H9 (cell line): ENCODE data around the gene SEMA3F. TPM values are rescaled to one million over a fixed set of nuclear protein-coding genes. Genes with fewer than 3 reads are reported as not detected.

ENCODE experiments used
- DNase-seq: peaks from one replicate; pipeline ENCODE4 v3.0.0-alpha.2; 2017
- H2AFZ ChIP-seq: one replicate; pipeline ENCODE4 v1.6.1; 2013; ENCODE audit warnings: mild to moderate bottlenecking, low read length, control low read depth, moderate library complexity
- H2AK5ac ChIP-seq: 2 replicates; pipeline ENCODE4 v1.6.1; 2013; ENCODE audit warnings: low read length, control low read depth, mixed read lengths; ENCODE audit not compliant: insufficient read length
- H2BK120ac ChIP-seq: one replicate; pipeline ENCODE4 v1.6.1; 2013; ENCODE audit warnings: low read depth, mild to moderate bottlenecking, low read length, control low read depth, inconsistent platforms; ENCODE audit not compliant: poor library complexity, severe bottlenecking
- H2BK12ac ChIP-seq: 2 replicates; pipeline ENCODE4 v1.6.1; 2013; ENCODE audit warnings: low read length, control low read depth, mixed read lengths, low read depth; ENCODE audit not compliant: insufficient read length
- H2BK15ac ChIP-seq: 2 replicates; pipeline ENCODE4 v1.6.1; 2013; ENCODE audit warnings: low read depth, low read length, control low read depth
- H2BK20ac ChIP-seq: one replicate; pipeline ENCODE4 v1.6.1; 2013; ENCODE audit warnings: low read depth, mild to moderate bottlenecking, low read length, control low read depth, inconsistent platforms; ENCODE audit not compliant: poor library complexity, severe bottlenecking
- H2BK5ac ChIP-seq: 2 replicates; pipeline ENCODE4 v1.6.1; 2013; ENCODE audit warnings: low read length, control low read depth, mixed read lengths; ENCODE audit not compliant: insufficient read length
- H3K14ac ChIP-seq: 2 replicates; pipeline ENCODE4 v1.6.1; 2013; ENCODE audit warnings: low read length, control low read depth; ENCODE audit not compliant: insufficient read depth
- H3K18ac ChIP-seq: 2 replicates; pipeline ENCODE4 v1.6.1; 2013; ENCODE audit warnings: low read depth, mild to moderate bottlenecking, mixed read lengths, low read length, control low read depth; ENCODE audit not compliant: insufficient read length
- H3K23ac ChIP-seq: 2 replicates; pipeline ENCODE4 v1.6.1; 2013; ENCODE audit warnings: low read length, control low read depth, mixed read lengths, low read depth; ENCODE audit not compliant: insufficient read length
- H3K23me2 ChIP-seq: 2 replicates; pipeline ENCODE4 v1.6.1; 2013; ENCODE audit warnings: low read depth, mild to moderate bottlenecking, mixed read lengths, low read length, control low read depth; ENCODE audit not compliant: insufficient read length, poor library complexity, severe bottlenecking
- H3K27ac ChIP-seq: 2 replicates; pipeline ENCODE4 v1.5.1; 2013; ENCODE audit warnings: low read length, control low read depth, mixed read lengths, low read depth; ENCODE audit not compliant: insufficient read length
- H3K27me3 ChIP-seq: 2 replicates; pipeline ENCODE4 v1.6.1; 2013; ENCODE audit warnings: low read length, control low read depth, inconsistent platforms; ENCODE audit not compliant: insufficient read depth
- H3K4ac ChIP-seq: 2 replicates; pipeline ENCODE4 v1.6.1; 2013; ENCODE audit warnings: low read depth, mild to moderate bottlenecking, control low read depth, inconsistent platforms, low read length, moderate library complexity
- H3K4me1 ChIP-seq: 2 replicates; pipeline ENCODE4 v1.6.1; 2013; ENCODE audit warnings: low read length, control low read depth, inconsistent platforms; ENCODE audit not compliant: insufficient read depth
- H3K4me2 ChIP-seq: 2 replicates; pipeline ENCODE4 v1.6.1; 2013; ENCODE audit warnings: low read length, control low read depth, mixed read lengths; ENCODE audit not compliant: insufficient read length, insufficient read depth
- H3K56ac ChIP-seq: 2 replicates; pipeline ENCODE4 v1.6.1; 2013; ENCODE audit warnings: low read depth, mild to moderate bottlenecking, mixed read lengths, low read length, control low read depth; ENCODE audit not compliant: insufficient read length
- H3K79me1 ChIP-seq: 2 replicates; pipeline ENCODE4 v1.6.1; 2013; ENCODE audit warnings: low read depth, mild to moderate bottlenecking, moderate library complexity, low read length, control low read depth, inconsistent platforms; ENCODE audit not compliant: insufficient read depth, poor library complexity, severe bottlenecking
- H3K79me2 ChIP-seq: 2 replicates; pipeline ENCODE4 v1.6.1; 2013; ENCODE audit warnings: low read length, control low read depth, inconsistent platforms; ENCODE audit not compliant: insufficient read depth
- H3K9ac ChIP-seq: 2 replicates; pipeline ENCODE4 v1.6.1; 2013; ENCODE audit warnings: low read length, control low read depth, mixed read lengths; ENCODE audit not compliant: insufficient read length; ENCODE audit errors: extremely low read depth
- H3K9me3 ChIP-seq: one replicate; pipeline ENCODE4 v1.6.1; 2013; ENCODE audit warnings: low read depth, low read length, inconsistent platforms; ENCODE audit not compliant: control insufficient read depth
- H3T11ph ChIP-seq: one replicate; pipeline ENCODE4 v1.6.1; 2013; ENCODE audit warnings: mild to moderate bottlenecking, low read length, control low read depth, inconsistent platforms
- H4K20me1 ChIP-seq: one replicate; pipeline ENCODE4 v1.6.1; 2013; ENCODE audit not compliant: control insufficient read depth, insufficient read length, insufficient read depth
- H4K5ac ChIP-seq: 2 replicates; pipeline ENCODE4 v1.6.1; 2013; ENCODE audit warnings: low read depth, mild to moderate bottlenecking, mixed read lengths, low read length, control low read depth; ENCODE audit not compliant: insufficient read length
- H4K8ac ChIP-seq: replicated peaks from 2 replicates; pipeline ENCODE4 v1.6.1; 2013; ENCODE audit warnings: low read length, control low read depth, mixed read lengths, low read depth; ENCODE audit not compliant: insufficient read length
- H4K91ac ChIP-seq: 2 replicates; pipeline ENCODE4 v1.6.1; 2013; ENCODE audit warnings: low read depth, mild to moderate bottlenecking, moderate library complexity, mixed read lengths, low read length, control low read depth; ENCODE audit not compliant: insufficient read length
- H3K27ac Mint-ChIP-seq, 3 experiments: 2 replicates in 2 of 3; 3 replicates in 1 of 3; pipeline ENCODE4 v1.8.0; 2020 to 2021; ENCODE audit warnings: mixed read lengths in 3 of 3, mild to moderate bottlenecking in 1 of 3, moderate library complexity in 1 of 3
- H3K27me3 Mint-ChIP-seq: 2 replicates; pipeline ENCODE4 v1.8.0; 2021; ENCODE audit warnings: low read depth, mild to moderate bottlenecking, moderate library complexity, mixed read lengths
- H3K36me3 Mint-ChIP-seq, 3 experiments: 2 replicates in 2 of 3; 3 replicates in 1 of 3; pipeline ENCODE4 v1.8.0; 2020 to 2021; ENCODE audit warnings: low read depth in 3 of 3, mixed read lengths in 3 of 3; ENCODE audit not compliant: insufficient read depth in 1 of 3
- H3K4me1 Mint-ChIP-seq, 2 experiments: 2 replicates each; pipeline ENCODE4 v1.8.0; 2020; ENCODE audit warnings: mixed read lengths in 2 of 2
- H3K4me3 Mint-ChIP-seq, 2 experiments: 2 replicates in 1 of 2; 3 replicates in 1 of 2; pipeline ENCODE4 v1.8.0; 2020 to 2021; ENCODE audit warnings: mild to moderate bottlenecking in 2 of 2, mixed read lengths in 2 of 2, moderate library complexity in 1 of 2
- H3K9me3 Mint-ChIP-seq, 2 experiments: 2 replicates in 1 of 2; 3 replicates in 1 of 2; pipeline ENCODE4 v1.8.0; 2020; ENCODE audit warnings: mild to moderate bottlenecking in 2 of 2, mixed read lengths in 2 of 2, moderate library complexity in 1 of 2
- WGBS: extraction: QIAGEN DNeasy Blood & Tissue Kit; methylation state at CpG from one replicate; pipeline ENCODE4 v1.1.7; 2013; ENCODE audit warnings: missing lambda C conversion rate, low lambda C conversion rate, mixed read lengths; ENCODE audit not compliant: insufficient read length; ENCODE audit errors: extremely low coverage; 5-methylcytosine and 5-hydroxymethylcytosine counted together
- total RNA-seq: library from RNA; stranded (reverse); gene quantifications from 2 replicates; pipeline ENCODE4 v1.2.1, GENCODE V29; 2021
- TF ChIP-seq, protein P1 (sequence below): fragments of 200-600 bp; sonication (generic); conservative IDR thresholded peaks from 3 replicates; pipeline ENCODE4 v1.8.0; 2021; ENCODE audit warnings: antibody characterized with exemption, mild to moderate bottlenecking

SEMA3F gene
- total RNA-seq, 1 experiment from 2014 or later = 14.3 TPM

GRCh38 chr3:50118237-50118636 lies 36.9 kb upstream of the SEMA3F start:
- Histone ChIP-seq H4K8ac (no peak overlapping the region), H2AFZ (no peak overlapping the region), H3K27me3 (no peaks in the 10 kb centered on the region), H2BK5ac (no peak overlapping the region), H4K5ac (no peak overlapping the region), H3K4me2 (no peak overlapping the region), H3K56ac (no peak overlapping the region), H2BK12ac (no peak overlapping the region), H3K9ac (no peak overlapping the region), H3K79me1 (no peaks in the 10 kb centered on the region), H2BK20ac (no peak overlapping the region), H3K79me2 (no peaks in the 10 kb centered on the region), H4K91ac (no peak overlapping the region), H4K20me1 (no peaks in the 10 kb centered on the region), H3K18ac (no peak overlapping the region), H3K4me1 (no peaks in the 10 kb centered on the region), H3K23ac (no peak overlapping the region), H3K9me3 (no peaks in the 10 kb centered on the region), H3K27ac (no peak overlapping the region), H3K23me2 (no peaks in the 10 kb centered on the region), H3K14ac (no peak overlapping the region), H2AK5ac (no peak overlapping the region), H3K4ac (no peak overlapping the region), H2BK15ac (no peak overlapping the region), H2BK120ac (no peak overlapping the region), H3T11ph (no peak overlapping the region)
- no peak overlapping the region for H3K27ac Mint-ChIP-seq
- H3K4me3 Mint-ChIP-seq = no peak overlapping the region
- peaks cover 14 to 20% of the 10 kb centered on the region in 2 experiments for H3K4me1 Mint-ChIP-seq
- no peak for DNase-seq
- TF ChIP-seq, protein P1, sequence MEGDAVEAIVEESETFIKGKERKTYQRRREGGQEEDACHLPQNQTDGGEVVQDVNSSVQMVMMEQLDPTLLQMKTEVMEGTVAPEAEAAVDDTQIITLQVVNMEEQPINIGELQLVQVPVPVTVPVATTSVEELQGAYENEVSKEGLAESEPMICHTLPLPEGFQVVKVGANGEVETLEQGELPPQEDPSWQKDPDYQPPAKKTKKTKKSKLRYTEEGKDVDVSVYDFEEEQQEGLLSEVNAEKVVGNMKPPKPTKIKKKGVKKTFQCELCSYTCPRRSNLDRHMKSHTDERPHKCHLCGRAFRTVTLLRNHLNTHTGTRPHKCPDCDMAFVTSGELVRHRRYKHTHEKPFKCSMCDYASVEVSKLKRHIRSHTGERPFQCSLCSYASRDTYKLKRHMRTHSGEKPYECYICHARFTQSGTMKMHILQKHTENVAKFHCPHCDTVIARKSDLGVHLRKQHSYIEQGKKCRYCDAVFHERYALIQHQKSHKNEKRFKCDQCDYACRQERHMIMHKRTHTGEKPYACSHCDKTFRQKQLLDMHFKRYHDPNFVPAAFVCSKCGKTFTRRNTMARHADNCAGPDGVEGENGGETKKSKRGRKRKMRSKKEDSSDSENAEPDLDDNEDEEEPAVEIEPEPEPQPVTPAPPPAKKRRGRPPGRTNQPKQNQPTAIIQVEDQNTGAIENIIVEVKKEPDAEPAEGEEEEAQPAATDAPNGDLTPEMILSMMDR = no peak
- peaks cover 54 to 71% (median 63%) of the 10 kb centered on the region in 3 experiments for H3K36me3 Mint-ChIP-seq
- peaks cover 4% of the 10 kb centered on the region; the same call in 1 of the 2 replicates for H3K27me3 Mint-ChIP-seq
- no peaks in the 10 kb centered on the region for H3K9me3 Mint-ChIP-seq
- no CpG with 5 or more reads among the region's 10 CpGs for WGBS
